RWPE1 (cell line): Measurements from ENCODE around the gene CLPTM1.

ENCODE experiments used
- CTCF ChIA-PET: fragments of 350-600 bp; sonication (Branson Sonifier 250); formaldehyde crosslinking; extraction: SDS; loops from one replicate; lab custom pipeline; 2021; lab: Yijun Ruan, JAX
- POLR2A ChIA-PET: fragments of 400-600 bp; formaldehyde crosslinking; extraction: SDS; loops from one replicate; lab custom pipeline; 2020; ENCODE audit warnings: antibody characterized with exemption; ENCODE audit not compliant: low non-redundant PET; lab: Yijun Ruan, JAX
- DNase-seq: peaks from one replicate; pipeline ENCODE4 v3.0.0; 2012; ENCODE audit warnings: low spot score
- H3K27ac ChIP-seq: fragments of 450-650 bp; 2 replicates; pipeline ENCODE4 v1.5.1; 2017
- CTCF ChIP-seq: fragments of 450-650 bp; conservative IDR thresholded peaks from 2 replicates; pipeline ENCODE4 v1.5.1; 2017; ENCODE audit warnings: low read depth, mild to moderate bottlenecking

CLPTM1 gene

DNA sequence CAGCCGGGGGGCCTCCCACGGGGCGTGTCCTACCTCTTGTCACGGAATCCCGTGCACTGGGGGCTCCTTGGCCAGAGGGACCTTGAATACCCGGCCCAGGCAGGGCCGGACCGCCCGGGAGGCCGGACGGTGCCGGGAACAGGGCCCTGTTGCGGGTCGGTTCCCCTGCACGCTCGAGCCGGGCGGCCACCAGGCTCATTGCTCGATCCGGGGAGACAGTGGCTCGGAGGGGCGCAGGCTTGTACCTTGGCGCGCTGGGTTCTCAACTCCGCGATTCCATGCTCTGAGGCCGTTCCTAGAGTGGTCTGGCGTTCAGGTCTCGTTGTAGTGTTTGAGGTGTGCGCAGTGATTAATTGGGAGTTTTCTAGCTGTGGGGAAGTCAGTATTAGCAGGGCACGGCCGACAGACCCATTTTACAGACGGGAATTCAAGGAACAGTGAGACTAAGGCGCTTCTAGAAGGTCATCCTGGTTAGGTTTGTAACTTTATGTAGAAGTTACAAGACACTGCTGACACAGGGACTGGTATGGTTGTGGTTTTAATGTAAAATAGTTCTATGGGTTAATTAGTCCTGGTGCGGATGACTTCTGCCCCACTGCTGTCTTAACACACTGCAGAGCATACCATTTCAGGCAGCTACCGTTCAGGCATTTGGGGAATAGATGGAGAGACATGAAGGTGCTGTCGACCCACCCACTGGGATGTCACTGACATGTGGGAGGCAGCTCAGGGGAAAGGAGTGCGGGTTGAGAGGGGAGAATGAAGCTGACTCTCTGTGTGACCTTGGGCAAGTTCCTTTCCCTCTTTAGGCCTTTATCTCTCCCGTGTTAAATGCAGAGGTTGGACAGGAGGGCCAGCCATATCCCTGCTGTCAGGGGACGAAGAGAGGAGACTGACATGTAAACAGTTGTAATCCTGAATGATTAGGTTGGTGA is 592 bp downstream of the CLPTM1 start:
- POLR2A ChIA-PET: no interaction called here
- CTCF ChIA-PET: no interaction called here
- DNase-seq: peak; percentile 17
- TF ChIP-seq CTCF: no peak
- peak overlapping the region; percentile 92 for H3K27ac ChIP-seq

DNA sequence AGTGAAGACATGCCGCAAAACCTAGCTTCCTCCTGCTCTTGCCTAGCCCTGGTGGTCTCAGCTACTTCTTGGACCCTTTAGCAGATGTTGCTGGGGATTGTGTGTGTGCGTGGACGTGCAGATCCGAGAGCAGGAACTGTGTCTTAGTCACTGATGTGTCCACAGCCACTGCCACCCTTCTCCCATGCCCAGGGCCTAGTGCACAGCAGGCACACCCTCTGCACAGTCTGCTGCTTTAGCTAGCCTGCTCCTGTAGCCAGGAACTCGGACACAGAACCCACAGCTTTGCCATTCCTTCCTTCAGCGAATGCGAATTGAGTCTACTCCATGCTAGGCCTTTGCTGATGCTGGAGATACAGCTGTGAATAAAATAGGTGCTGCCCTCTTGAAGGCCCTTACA is 2.3 kb downstream of the CLPTM1 start:
- TF ChIP-seq CTCF: no peak
- POLR2A ChIA-PET: no interaction called here
- CTCF ChIA-PET: no interaction called here
- H3K27ac ChIP-seq: peak overlapping the region; percentile 41
- no peak for DNase-seq

DNA sequence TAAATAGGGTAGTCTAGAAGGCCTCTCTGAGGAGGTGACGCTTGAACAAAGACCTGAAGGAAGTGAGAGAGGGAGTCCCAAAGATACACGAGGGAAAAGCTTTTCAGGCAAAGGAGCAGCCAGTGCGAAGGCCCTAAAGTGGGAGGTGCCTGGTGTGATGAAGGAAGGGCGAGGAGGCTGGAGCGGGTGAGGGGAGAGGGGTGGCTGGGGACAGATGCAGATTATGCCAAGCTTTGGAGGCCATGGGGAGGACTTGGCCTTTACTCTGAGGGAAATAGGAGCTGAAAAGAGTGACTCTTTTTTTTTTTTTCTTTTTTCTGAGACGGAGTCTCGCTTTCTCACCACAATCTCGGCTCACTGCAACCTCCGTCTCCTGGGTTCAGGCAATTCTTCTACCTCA is 2.9 kb downstream of the CLPTM1 start:
- DNase-seq: no peak
- no peak overlapping the region for H3K27ac ChIP-seq
- CTCF ChIA-PET: no interaction called here
- POLR2A ChIA-PET: no interaction called here
- TF ChIP-seq CTCF: no peak

DNA sequence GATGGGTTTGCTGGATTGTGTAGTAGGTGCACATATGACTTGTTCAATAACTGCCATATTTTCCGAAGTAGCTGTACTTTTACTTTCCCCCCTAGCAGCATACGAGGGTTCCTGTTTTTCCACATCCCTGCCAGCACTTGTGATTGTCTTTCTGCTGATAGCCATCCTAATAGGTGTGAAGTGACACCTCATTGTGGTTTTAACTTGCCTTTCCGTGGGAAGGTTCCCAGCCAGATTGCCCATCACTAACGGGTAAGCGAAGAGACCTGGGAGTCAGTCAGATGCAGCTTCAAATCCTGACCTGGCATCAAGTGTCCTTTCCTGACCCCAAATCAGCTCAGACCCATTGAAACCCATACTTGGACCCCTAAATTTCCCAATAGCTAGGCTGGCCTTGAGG is 4.5 kb downstream of the CLPTM1 start:
- no peak overlapping the region for H3K27ac ChIP-seq
- TF ChIP-seq CTCF: no peak
- no peak for DNase-seq
- CTCF ChIA-PET: interaction anchor here (1.0 kb wide), 1 partner anchor 100 kb away, joined by 5 read pairs; no protein-coding TSS in a partner anchor
- POLR2A ChIA-PET: no interaction called here

GRCh38 chr19:44960906-44961728 is 5.9 kb downstream of the CLPTM1 start:
- no peak for TF ChIP-seq CTCF
- DNase-seq: no peak
- POLR2A ChIA-PET: no interaction called here
- peak overlapping the region; percentile 11 for H3K27ac ChIP-seq
- CTCF ChIA-PET: no interaction called here

DNA sequence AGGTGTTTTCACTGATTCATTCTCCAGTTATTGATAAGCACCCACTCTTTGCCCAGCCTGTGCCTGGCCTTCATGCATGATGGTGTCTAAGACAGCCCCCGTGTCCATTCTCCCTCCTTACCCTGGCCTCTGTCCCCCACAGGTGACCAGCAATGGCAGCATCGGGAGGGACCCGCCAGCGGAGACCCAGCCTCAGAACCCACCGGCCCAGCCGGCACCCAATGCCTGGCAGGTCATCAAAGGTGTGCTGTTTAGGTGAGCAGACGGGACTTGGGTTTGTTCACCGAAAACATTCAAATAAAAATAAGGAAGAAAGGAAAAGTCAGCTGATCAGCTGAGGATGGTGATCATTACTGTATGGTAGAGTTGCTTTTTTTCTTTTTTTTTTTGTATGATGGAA is 6.6 kb downstream of the CLPTM1 start:
- POLR2A ChIA-PET: no interaction called here
- no peak for DNase-seq
- TF ChIP-seq CTCF: no peak
- peak overlapping the region; percentile 11 for H3K27ac ChIP-seq
- CTCF ChIA-PET: no interaction called here
